SW480 (cell line): Measurements from ENCODE around the gene SHQ1.

Experiments
- DNase-seq: peaks from one replicate; pipeline ENCODE4 v3.0.0-alpha.2; 2016; ENCODE audit warnings: low spot score

Gene SHQ1

GRCh38 chr3:72848703-72849081, 447 bp upstream of the SHQ1 start:
- peak; percentile 65 for DNase-seq

- DNase-seq = no peak
Measured at GRCh38 chr3:72847282-72847681, 963 bp downstream of the SHQ1 start.

- no peak for DNase-seq
Measured at GRCh38 chr3:72846166-72846565, 2.1 kb downstream of the SHQ1 start.

GRCh38 chr3:72844436-72844993, 3.7 kb downstream of the SHQ1 start:
- DNase-seq = no peak

- no peak for DNase-seq
Measured at GRCh38 chr3:72839057-72839456, 9.2 kb downstream of the SHQ1 start.

GRCh38 chr3:72836923-72837322, 11.3 kb downstream of the SHQ1 start:
- no peak for DNase-seq

GRCh38 chr3:72836416-72836815, 11.8 kb downstream of the SHQ1 start:
- no peak for DNase-seq

- DNase-seq = no peak
Measured at GRCh38 chr3:72830452-72831223, 17.6 kb downstream of the SHQ1 start.

GRCh38 chr3:72829701-72830100, 18.5 kb downstream of the SHQ1 start:
- DNase-seq = no peak

- no peak for DNase-seq
Measured at GRCh38 chr3:72821161-72821781, 27.0 kb downstream of the SHQ1 start.

- DNase-seq = no peak
Measured at GRCh38 chr3:72820415-72820814, 27.8 kb downstream of the SHQ1 start.

- DNase-seq = no peak
Measured at GRCh38 chr3:72818905-72819304, 29.3 kb downstream of the SHQ1 start.

GRCh38 chr3:72818092-72818773, 30.0 kb downstream of the SHQ1 start:
- peak; percentile 34 for DNase-seq

- no peak for DNase-seq
Measured at GRCh38 chr3:72816862-72817355, 31.3 kb downstream of the SHQ1 start.

- DNase-seq = no peak
Measured at GRCh38 chr3:72814308-72814707, 33.9 kb downstream of the SHQ1 start.

- DNase-seq = no peak
Measured at GRCh38 chr3:72812201-72812600, 36.0 kb downstream of the SHQ1 start.

GRCh38 chr3:72811571-72811970, 36.7 kb downstream of the SHQ1 start:
- no peak for DNase-seq

GRCh38 chr3:72810659-72811434, 37.4 kb downstream of the SHQ1 start:
- no peak for DNase-seq

- no peak for DNase-seq
Measured at GRCh38 chr3:72810063-72810462, 38.2 kb downstream of the SHQ1 start.

- no peak for DNase-seq
Measured at GRCh38 chr3:72804361-72804760, 43.9 kb downstream of the SHQ1 start.

- no peak for DNase-seq
Measured at GRCh38 chr3:72803573-72803972, 44.7 kb downstream of the SHQ1 start.

- DNase-seq = no peak
Measured at GRCh38 chr3:72802001-72802400, 46.2 kb downstream of the SHQ1 start.
